GM12874 (cell line): ENCODE results near the gene KCNK4.

Experiments
- TF ChIP-seq, protein P1 (sequence below): IDR thresholded peaks from 2 replicates; pipeline ENCODE4 v1.5.1; 2011; ENCODE audit warnings: low read depth, mild to moderate bottlenecking, control low read depth, low read length, moderate library complexity; ENCODE audit not compliant: insufficient read depth

The KCNK4 gene

DNA sequence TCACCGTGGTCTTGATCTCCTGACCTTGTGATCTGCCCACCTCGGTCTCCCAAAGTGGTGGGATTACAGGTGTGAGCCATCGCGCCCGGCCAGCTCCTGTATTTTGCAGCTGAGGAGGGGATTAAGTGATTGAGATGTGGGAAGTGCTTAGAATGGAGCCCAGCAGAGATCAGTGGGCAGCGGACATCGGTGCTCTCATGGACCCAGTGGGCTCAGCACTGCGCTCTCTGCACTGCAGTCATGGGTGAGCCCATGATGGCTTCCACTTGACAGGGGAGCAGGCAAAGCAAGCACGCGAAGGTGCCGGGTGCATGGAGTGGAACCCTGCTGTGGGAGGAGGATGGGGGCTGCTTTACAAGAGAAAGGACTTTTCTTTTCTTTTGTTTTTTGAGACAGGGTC, 39.8 kb downstream of the KCNK4 start:
- TF ChIP-seq, protein P1, sequence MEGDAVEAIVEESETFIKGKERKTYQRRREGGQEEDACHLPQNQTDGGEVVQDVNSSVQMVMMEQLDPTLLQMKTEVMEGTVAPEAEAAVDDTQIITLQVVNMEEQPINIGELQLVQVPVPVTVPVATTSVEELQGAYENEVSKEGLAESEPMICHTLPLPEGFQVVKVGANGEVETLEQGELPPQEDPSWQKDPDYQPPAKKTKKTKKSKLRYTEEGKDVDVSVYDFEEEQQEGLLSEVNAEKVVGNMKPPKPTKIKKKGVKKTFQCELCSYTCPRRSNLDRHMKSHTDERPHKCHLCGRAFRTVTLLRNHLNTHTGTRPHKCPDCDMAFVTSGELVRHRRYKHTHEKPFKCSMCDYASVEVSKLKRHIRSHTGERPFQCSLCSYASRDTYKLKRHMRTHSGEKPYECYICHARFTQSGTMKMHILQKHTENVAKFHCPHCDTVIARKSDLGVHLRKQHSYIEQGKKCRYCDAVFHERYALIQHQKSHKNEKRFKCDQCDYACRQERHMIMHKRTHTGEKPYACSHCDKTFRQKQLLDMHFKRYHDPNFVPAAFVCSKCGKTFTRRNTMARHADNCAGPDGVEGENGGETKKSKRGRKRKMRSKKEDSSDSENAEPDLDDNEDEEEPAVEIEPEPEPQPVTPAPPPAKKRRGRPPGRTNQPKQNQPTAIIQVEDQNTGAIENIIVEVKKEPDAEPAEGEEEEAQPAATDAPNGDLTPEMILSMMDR: no peak

DNA sequence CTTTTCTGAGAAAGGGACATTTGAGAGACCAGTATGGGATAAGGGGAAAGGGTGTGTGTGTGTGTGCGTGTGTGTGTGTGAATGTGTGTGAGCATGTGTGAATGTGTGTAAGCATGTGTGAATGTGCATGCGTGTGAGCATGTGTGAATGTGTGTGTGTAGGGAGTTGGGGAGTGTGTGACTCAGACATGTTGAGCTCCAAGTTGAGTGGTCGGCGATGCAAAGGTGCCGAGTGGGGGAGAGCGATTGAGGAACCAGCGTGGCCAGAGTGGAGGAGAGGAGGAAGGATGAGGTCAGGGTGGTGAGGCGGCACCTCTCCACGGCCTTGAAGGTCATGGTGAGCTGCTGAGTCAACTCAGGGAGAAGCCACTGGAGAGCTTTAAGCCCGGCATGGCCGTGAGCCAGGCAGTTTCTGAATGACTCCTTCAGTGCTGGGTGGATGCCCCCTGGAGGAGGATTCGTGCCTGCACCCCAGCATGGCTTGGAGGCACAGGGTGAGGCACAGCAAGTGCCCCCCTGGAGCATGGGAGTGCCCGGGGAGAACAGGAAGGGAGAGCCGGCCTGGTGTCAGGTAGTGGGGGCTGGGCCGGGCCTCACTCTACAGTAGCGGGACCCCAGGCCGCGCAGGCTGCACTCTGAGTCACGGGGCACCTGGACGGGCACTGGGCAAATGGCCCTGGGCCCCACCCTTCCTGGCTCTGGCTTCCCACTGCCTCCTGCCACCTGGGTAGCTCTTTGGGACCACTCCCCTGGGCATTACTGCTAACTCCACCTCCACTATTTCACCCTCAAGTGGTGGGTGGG, 40.7 kb downstream of the KCNK4 start:
- TF ChIP-seq, protein P1: peak; percentile 87

DNA sequence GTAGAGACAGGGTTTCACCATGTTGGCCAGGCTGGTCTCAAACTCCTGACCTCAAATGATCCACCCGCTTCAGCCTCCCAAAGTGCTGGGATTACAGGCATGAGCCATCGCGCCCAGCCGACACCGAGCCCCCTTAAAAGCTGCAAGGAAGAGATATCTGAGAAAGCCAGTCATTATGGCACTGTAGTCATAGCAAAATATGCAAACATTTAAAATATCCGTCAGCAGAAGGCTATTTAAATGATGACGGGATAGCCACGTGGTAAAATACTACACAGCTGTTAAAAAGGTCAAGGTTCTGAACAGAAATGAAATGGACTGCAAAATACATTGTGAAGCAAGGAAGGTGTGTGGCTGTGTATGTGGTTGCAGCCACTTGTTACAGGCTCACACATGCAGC, 42.5 kb downstream of the KCNK4 start:
- TF ChIP-seq, protein P1: no peak

DNA sequence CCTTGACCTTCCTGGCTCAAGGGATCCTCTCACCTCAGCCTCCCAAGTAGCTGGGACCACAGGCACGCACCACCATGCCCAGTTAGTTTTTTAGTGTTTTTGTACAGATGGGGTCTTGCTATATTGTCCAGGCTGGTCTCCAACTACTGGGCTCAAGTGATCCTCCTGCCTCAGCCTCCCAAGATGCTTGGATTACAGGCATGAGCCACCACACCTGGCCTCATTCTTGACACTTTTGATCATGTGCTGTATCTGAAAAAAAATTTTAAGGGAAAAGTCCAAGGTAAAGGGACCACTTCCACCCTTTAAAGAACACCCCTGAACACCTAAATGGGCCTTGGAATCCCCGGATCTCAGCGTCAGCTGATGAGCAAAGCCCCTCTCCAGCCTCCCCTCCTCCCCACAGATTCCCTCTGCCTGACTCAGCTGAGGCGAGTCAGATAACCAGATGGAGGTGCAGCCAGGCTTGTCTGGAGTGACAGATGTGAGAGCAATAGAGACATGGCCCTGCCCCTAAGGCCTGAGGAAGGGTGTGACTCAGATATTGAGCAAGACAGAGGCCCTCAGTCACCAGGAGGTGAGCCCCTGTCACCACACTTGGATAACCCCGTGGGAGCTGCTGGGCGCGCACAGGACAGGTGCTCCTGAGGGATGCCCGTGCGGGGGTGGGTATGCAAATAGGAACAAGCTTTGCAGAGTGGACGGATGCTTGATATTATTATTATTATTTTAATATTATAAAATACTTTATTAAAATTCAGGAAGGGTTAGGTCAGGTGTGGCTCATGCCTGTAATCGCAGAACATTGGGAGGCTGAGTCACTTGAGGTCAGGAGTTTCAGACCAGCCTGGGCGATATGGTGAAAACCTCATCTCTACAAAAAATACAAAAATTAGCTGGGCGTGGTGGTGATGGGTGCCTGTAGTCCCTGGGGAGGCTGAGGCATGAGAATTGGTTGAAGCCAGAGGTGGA, 43.9 kb downstream of the KCNK4 start:
- TF ChIP-seq, protein P1: no peak

DNA sequence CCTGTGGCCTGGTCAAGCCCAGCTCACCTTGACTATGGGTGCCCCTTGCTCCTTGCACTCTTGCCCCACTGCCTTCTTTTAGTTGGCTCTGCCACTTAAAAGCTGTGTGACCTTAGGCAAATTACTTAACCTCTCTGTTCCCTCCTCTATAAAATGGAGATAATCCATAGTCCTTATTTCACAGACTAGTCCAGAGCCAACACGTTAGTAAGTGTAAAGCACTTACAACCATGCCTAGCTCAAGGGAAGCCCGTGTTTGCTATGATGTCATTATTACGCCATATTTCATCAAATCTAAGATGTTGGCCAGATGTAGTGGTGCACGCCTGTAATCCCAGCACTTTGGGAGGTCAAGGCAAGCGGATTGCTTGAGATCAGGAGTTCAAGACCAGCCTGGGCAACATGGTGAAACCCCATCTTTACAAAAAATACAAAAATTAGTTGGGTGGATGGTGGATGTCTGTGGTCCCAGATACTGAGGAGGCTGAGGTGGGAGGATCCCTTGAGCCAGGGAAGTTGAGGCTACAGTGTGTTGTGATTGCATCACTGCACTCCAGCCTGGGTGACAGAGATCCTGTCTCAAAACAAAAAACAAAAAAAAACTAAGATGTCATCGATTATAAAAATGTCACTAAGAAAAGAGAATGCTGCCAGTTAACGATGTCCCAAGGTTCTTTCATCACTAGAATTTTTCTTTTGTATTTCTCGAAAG, 46.6 kb downstream of the KCNK4 start:
- TF ChIP-seq, protein P1: no peak

DNA sequence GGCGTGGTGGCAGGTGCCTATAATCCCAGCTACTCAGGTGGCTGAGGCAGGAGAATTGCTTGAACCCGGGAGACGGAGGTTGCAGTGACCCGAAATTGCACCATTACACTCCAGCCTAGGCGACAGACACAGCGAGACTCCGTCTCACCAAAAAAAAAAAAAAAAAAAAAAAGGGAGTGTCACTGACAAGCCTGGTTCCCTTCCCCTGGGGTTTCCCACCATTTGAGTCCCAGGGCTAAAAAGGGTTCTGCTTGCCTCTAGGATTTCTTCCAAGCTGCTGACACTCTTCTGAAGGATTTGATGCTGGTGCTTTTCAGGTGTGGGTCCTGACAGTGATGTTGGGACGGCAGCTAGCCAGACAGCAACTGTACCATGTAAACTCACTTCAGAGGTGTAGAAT, 47.6 kb downstream of the KCNK4 start:
- TF ChIP-seq, protein P1: no peak

DNA sequence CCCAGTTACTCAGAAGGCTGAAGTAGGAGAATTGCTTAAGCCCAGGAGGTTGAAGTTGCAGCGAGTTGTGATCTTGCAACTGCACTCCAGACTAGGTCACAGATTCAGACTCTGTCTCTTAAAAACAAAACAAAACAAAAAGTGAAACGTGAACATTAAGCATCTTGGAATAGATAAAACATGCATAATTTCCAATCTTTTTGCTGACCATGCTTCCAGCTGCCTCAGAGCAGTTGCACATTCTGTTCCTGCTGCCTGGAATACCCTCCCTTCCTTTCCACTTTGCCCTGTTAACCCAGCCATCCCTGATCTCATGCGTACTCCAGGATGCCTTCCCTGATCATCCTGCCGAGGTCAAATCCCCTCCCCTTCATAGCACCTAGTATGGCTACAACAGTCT, 48.2 kb downstream of the KCNK4 start:
- TF ChIP-seq, protein P1: no peak
